HG03280 (cell line): ENCODE results near the gene TRAFD1.

Experiments used
- ATAC-seq: cut with Tn5 transposase; IDR thresholded peaks from one replicate; pipeline ENCODE4 v1.9.1; 2021; ENCODE audit warnings: mild to moderate bottlenecking, moderate library complexity; ENCODE audit not compliant: unreplicated experiment

The TRAFD1 gene

GRCh38 chr12:112198120-112198733 is 72.9 kb downstream of the TRAFD1 start:
- ATAC-seq: no peak

- no peak for ATAC-seq
These were observed 73.8 kb downstream of the TRAFD1 start for GRCh38 chr12:112199136-112199535.
